Liver (tissue), 3 donors: ENCODE results near the gene GALNT14.

Experiments used
- JUND ChIP-seq, 2 donors: IDR thresholded peaks; 2 replicates each; pipeline ENCODE4 v1.6.1; 2016; ENCODE audit warnings: antibody characterized with exemption in 2 of 2
- RAD21 ChIP-seq, 2 donors: IDR thresholded peaks; 2 replicates each; pipeline ENCODE4 v1.6.1; 2016; ENCODE audit warnings: antibody characterized with exemption in 2 of 2, mild to moderate bottlenecking in 2 of 2
- SP1 ChIP-seq: IDR thresholded peaks from 2 replicates; pipeline ENCODE4 v1.6.1; 2018; ENCODE audit warnings: antibody characterized with exemption, mild to moderate bottlenecking
- TAF1 ChIP-seq: conservative IDR thresholded peaks from 2 replicates; pipeline ENCODE4 v1.6.1; 2016; ENCODE audit warnings: antibody characterized with exemption, mild to moderate bottlenecking
- TF ChIP-seq, protein P1 (sequence below): fragments of 150-350 bp; IDR thresholded peaks from 2 replicates; pipeline ENCODE4 v1.5.1; 2017; ENCODE audit warnings: improper control_type of control experiment, low read depth, low read length; ENCODE audit not compliant: missing input control
- TF ChIP-seq, protein P2 (sequence below): IDR thresholded peaks from 2 replicates; pipeline ENCODE4 v1.6.1; 2016; ENCODE audit warnings: antibody characterized with exemption, mild to moderate bottlenecking
- TF ChIP-seq, protein P3 (sequence below): IDR thresholded peaks from 2 replicates; pipeline ENCODE4 v1.6.1; 2016; ENCODE audit warnings: antibody characterized with exemption
- donor health status: healthy.
- donor health status: healthy.

DNA sequence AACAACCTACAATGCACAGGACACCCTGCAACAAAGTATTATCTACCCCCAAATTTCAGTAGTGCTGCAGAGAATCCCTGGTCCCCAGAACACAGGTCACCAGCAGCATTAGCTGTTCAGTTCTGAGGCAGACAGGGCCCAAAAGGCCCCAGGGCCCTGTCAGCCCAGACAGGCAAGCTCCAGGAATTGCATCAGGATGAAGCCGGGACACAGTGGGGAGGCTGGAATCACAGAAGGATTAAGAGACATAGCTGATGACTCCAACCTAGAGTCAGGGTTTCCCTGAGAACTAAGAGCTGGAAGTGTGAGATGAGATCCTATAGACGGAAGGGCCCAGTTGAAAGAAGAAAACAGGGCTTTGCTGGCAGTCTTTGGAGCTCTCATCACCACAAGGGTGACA is 148.1 kb downstream of the GALNT14 start:
- TF ChIP-seq, protein P1, sequence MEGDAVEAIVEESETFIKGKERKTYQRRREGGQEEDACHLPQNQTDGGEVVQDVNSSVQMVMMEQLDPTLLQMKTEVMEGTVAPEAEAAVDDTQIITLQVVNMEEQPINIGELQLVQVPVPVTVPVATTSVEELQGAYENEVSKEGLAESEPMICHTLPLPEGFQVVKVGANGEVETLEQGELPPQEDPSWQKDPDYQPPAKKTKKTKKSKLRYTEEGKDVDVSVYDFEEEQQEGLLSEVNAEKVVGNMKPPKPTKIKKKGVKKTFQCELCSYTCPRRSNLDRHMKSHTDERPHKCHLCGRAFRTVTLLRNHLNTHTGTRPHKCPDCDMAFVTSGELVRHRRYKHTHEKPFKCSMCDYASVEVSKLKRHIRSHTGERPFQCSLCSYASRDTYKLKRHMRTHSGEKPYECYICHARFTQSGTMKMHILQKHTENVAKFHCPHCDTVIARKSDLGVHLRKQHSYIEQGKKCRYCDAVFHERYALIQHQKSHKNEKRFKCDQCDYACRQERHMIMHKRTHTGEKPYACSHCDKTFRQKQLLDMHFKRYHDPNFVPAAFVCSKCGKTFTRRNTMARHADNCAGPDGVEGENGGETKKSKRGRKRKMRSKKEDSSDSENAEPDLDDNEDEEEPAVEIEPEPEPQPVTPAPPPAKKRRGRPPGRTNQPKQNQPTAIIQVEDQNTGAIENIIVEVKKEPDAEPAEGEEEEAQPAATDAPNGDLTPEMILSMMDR = no peak
- no peak for TF ChIP-seq JUND (IDR thresholded peaks at IDR 0.05)
- TF ChIP-seq, protein P2, sequence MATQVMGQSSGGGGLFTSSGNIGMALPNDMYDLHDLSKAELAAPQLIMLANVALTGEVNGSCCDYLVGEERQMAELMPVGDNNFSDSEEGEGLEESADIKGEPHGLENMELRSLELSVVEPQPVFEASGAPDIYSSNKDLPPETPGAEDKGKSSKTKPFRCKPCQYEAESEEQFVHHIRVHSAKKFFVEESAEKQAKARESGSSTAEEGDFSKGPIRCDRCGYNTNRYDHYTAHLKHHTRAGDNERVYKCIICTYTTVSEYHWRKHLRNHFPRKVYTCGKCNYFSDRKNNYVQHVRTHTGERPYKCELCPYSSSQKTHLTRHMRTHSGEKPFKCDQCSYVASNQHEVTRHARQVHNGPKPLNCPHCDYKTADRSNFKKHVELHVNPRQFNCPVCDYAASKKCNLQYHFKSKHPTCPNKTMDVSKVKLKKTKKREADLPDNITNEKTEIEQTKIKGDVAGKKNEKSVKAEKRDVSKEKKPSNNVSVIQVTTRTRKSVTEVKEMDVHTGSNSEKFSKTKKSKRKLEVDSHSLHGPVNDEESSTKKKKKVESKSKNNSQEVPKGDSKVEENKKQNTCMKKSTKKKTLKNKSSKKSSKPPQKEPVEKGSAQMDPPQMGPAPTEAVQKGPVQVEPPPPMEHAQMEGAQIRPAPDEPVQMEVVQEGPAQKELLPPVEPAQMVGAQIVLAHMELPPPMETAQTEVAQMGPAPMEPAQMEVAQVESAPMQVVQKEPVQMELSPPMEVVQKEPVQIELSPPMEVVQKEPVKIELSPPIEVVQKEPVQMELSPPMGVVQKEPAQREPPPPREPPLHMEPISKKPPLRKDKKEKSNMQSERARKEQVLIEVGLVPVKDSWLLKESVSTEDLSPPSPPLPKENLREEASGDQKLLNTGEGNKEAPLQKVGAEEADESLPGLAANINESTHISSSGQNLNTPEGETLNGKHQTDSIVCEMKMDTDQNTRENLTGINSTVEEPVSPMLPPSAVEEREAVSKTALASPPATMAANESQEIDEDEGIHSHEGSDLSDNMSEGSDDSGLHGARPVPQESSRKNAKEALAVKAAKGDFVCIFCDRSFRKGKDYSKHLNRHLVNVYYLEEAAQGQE = no peak
- TF ChIP-seq SP1 = no peak
- TF ChIP-seq, protein P3, sequence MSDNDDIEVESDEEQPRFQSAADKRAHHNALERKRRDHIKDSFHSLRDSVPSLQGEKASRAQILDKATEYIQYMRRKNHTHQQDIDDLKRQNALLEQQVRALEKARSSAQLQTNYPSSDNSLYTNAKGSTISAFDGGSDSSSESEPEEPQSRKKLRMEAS = no peak
- TF ChIP-seq RAD21 (IDR thresholded peaks at IDR 0.05) = no peak
- TF ChIP-seq TAF1 = no peak
